ENCODE measurements around the gene RBM19.

RBM19 gene

GRCh38 chr12:113852695-113853490 is 113.2 kb downstream of the RBM19 start:
- Histone ChIP-seq H2AFZ (ENCODE audit: low read depth, low read length) (no peak overlapping the region), H3K27me3 (ENCODE audit: insufficient read depth, low read length) (no peaks in the 10 kb centered on the region), H3K4me3 (ENCODE audit: low read length) (no peak overlapping the region), H3K36me3 (ENCODE audit: insufficient read depth, low read length) (no peaks in the 10 kb centered on the region), H3K4me1 (ENCODE audit: insufficient read depth, low read length) (peaks cover 45% of the 10 kb centered on the region), H3K9me3 (ENCODE audit: low read length) (no peaks in the 10 kb centered on the region)

- H3K4me3 ChIP-seq (ENCODE audit: low read length) = no peak overlapping the region
- H3K4me1 ChIP-seq (ENCODE audit: insufficient read depth, low read length) = peaks cover 40% of the 10 kb centered on the region
These were observed 113.9 kb downstream of the RBM19 start for GRCh38 chr12:113852264-113852663.

GRCh38 chr12:113850309-113851056 is 115.6 kb downstream of the RBM19 start:
- Histone ChIP-seq H3K27me3 (ENCODE audit: insufficient read depth, low read length) (no peaks in the 10 kb centered on the region), H3K4me1 (ENCODE audit: insufficient read depth, low read length) (peaks cover 28% of the 10 kb centered on the region), H3K9me3 (ENCODE audit: low read length) (no peaks in the 10 kb centered on the region), H3K4me3 (ENCODE audit: low read length) (no peak overlapping the region), H3K36me3 (ENCODE audit: insufficient read depth, low read length) (no peaks in the 10 kb centered on the region), H2AFZ (ENCODE audit: low read depth, low read length) (no peak overlapping the region)

More at GRCh38 chr12:113852264-113852663, 113.9 kb downstream of the RBM19 start:
- H2AFZ ChIP-seq (ENCODE audit: low read depth, low read length) = no peak overlapping the region
- H3K27me3 ChIP-seq (ENCODE audit: insufficient read depth, low read length) = no peaks in the 10 kb centered on the region
- H3K9me3 ChIP-seq (ENCODE audit: low read length) = no peaks in the 10 kb centered on the region
- H3K36me3 ChIP-seq (ENCODE audit: insufficient read depth, low read length) = no peaks in the 10 kb centered on the region

- Histone ChIP-seq H3K4me3 (ENCODE audit: low read length) (no peak overlapping the region), H2AFZ (ENCODE audit: low read depth, low read length) (no peak overlapping the region), H3K9me3 (ENCODE audit: low read length) (no peaks in the 10 kb centered on the region), H3K36me3 (ENCODE audit: insufficient read depth, low read length) (peaks cover 8% of the 10 kb centered on the region), H3K27me3 (ENCODE audit: insufficient read depth, low read length) (no peaks in the 10 kb centered on the region), H3K4me1 (ENCODE audit: insufficient read depth, low read length) (peaks cover 11% of the 10 kb centered on the region)
These were observed 118.3 kb downstream of the RBM19 start for GRCh38 chr12:113847856-113848255.

- H3K9me3 ChIP-seq (ENCODE audit: low read length) = no peaks in the 10 kb centered on the region
- H3K4me1 ChIP-seq (ENCODE audit: insufficient read depth, low read length) = peaks cover 7% of the 10 kb centered on the region
- no peak overlapping the region for H3K4me3 ChIP-seq (ENCODE audit: low read length)
- H3K36me3 ChIP-seq (ENCODE audit: insufficient read depth, low read length) = peaks cover 8% of the 10 kb centered on the region
- H3K27me3 ChIP-seq (ENCODE audit: insufficient read depth, low read length) = no peaks in the 10 kb centered on the region
- no peak overlapping the region for H2AFZ ChIP-seq (ENCODE audit: low read depth, low read length)
These were observed 119.0 kb downstream of the RBM19 start for GRCh38 chr12:113846883-113847755.

GRCh38 chr12:113845900-113846674 is 120.0 kb downstream of the RBM19 start:
- Histone ChIP-seq H3K27me3 (ENCODE audit: insufficient read depth, low read length) (no peaks in the 10 kb centered on the region), H3K36me3 (ENCODE audit: insufficient read depth, low read length) (peaks cover 8% of the 10 kb centered on the region), H2AFZ (ENCODE audit: low read depth, low read length) (no peak overlapping the region), H3K4me1 (ENCODE audit: insufficient read depth, low read length) (peaks cover 7% of the 10 kb centered on the region), H3K9me3 (ENCODE audit: low read length) (no peaks in the 10 kb centered on the region), H3K4me3 (ENCODE audit: low read length) (no peak overlapping the region)

GRCh38 chr12:113844495-113845210 is 121.5 kb downstream of the RBM19 start:
- Histone ChIP-seq H3K9me3 (ENCODE audit: low read length) (no peaks in the 10 kb centered on the region), H3K4me1 (ENCODE audit: insufficient read depth, low read length) (peaks cover 3% of the 10 kb centered on the region), H3K27me3 (ENCODE audit: insufficient read depth, low read length) (no peaks in the 10 kb centered on the region), H2AFZ (ENCODE audit: low read depth, low read length) (no peak overlapping the region), H3K36me3 (ENCODE audit: insufficient read depth, low read length) (peaks cover 8% of the 10 kb centered on the region), H3K4me3 (ENCODE audit: low read length) (no peak overlapping the region)

- peaks cover 10% of the 10 kb centered on the region for H3K4me1 ChIP-seq (ENCODE audit: insufficient read depth, low read length)
- no peaks in the 10 kb centered on the region for H3K27me3 ChIP-seq (ENCODE audit: insufficient read depth, low read length)
- no peak overlapping the region for H3K4me3 ChIP-seq (ENCODE audit: low read length)
- no peak overlapping the region for H2AFZ ChIP-seq (ENCODE audit: low read depth, low read length)
- peaks cover 8% of the 10 kb centered on the region for H3K36me3 ChIP-seq (ENCODE audit: insufficient read depth, low read length)
- no peaks in the 10 kb centered on the region for H3K9me3 ChIP-seq (ENCODE audit: low read length)
These were observed 123.4 kb downstream of the RBM19 start for GRCh38 chr12:113842699-113843098.

GRCh38 chr12:113841786-113842185 is 124.3 kb downstream of the RBM19 start:
- Histone ChIP-seq H3K36me3 (ENCODE audit: insufficient read depth, low read length) (peaks cover 8% of the 10 kb centered on the region), H3K27me3 (ENCODE audit: insufficient read depth, low read length) (no peaks in the 10 kb centered on the region), H2AFZ (ENCODE audit: low read depth, low read length) (no peak overlapping the region), H3K4me1 (ENCODE audit: insufficient read depth, low read length) (peaks cover 11% of the 10 kb centered on the region), H3K4me3 (ENCODE audit: low read length) (no peak overlapping the region), H3K9me3 (ENCODE audit: low read length) (no peaks in the 10 kb centered on the region)

- Histone ChIP-seq H3K27me3 (ENCODE audit: insufficient read depth, low read length) (no peaks in the 10 kb centered on the region), H3K9me3 (ENCODE audit: low read length) (no peaks in the 10 kb centered on the region), H2AFZ (ENCODE audit: low read depth, low read length) (no peak overlapping the region), H3K4me1 (ENCODE audit: insufficient read depth, low read length) (peaks cover 23% of the 10 kb centered on the region), H3K36me3 (ENCODE audit: insufficient read depth, low read length) (peaks cover 8% of the 10 kb centered on the region), H3K4me3 (ENCODE audit: low read length) (no peak overlapping the region)
These were observed 125.6 kb downstream of the RBM19 start for GRCh38 chr12:113840401-113841042.

- peaks cover 24% of the 10 kb centered on the region for H3K4me1 ChIP-seq (ENCODE audit: insufficient read depth, low read length)
- H3K4me3 ChIP-seq (ENCODE audit: low read length) = no peak overlapping the region
- H3K36me3 ChIP-seq (ENCODE audit: insufficient read depth, low read length) = peaks cover 5% of the 10 kb centered on the region
These were observed 127.2 kb downstream of the RBM19 start for GRCh38 chr12:113838896-113839295.

More at GRCh38 chr12:113838896-113839295, 127.2 kb downstream of the RBM19 start:
- no peaks in the 10 kb centered on the region for H3K9me3 ChIP-seq (ENCODE audit: low read length)
- no peak overlapping the region for H2AFZ ChIP-seq (ENCODE audit: low read depth, low read length)
- no peaks in the 10 kb centered on the region for H3K27me3 ChIP-seq (ENCODE audit: insufficient read depth, low read length)
